Mucosa of stomach (tissue), 1 donor: ENCODE measurements around the gene GSN.
A peak's percentile ranks its signal among the peaks of the same experiment; 100 is the strongest.

ENCODE experiments used
- H3K27me3 ChIP-seq: one replicate; pipeline ENCODE4 v1.7.0; 2013; ENCODE audit warnings: mild to moderate bottlenecking, low read length; ENCODE audit not compliant: control insufficient read depth, insufficient read depth
- H3K36me3 ChIP-seq: one replicate; pipeline ENCODE4 v1.7.0; 2013; ENCODE audit warnings: low read length; ENCODE audit not compliant: control insufficient read depth, insufficient read depth
- H3K4me1 ChIP-seq: one replicate; pipeline ENCODE4 v1.7.0; 2013; ENCODE audit warnings: mild to moderate bottlenecking, low read length; ENCODE audit not compliant: control insufficient read depth, insufficient read depth
- H3K4me3 ChIP-seq: one replicate; pipeline ENCODE4 v1.7.0; 2013; ENCODE audit warnings: low read length
- H3K9ac ChIP-seq: one replicate; pipeline ENCODE4 v1.7.0; 2013; ENCODE audit warnings: mild to moderate bottlenecking, low read length, moderate library complexity
- H3K9me3 ChIP-seq: one replicate; pipeline ENCODE4 v1.7.0; 2013; ENCODE audit warnings: mild to moderate bottlenecking, low read length, moderate library complexity; ENCODE audit not compliant: control insufficient read depth
- donor health status: Pancreatic carcinoma.

The GSN gene

GRCh38 chr9:121296213-121297127 lies 28.5 kb downstream of the GSN start:
- peak overlapping the region; percentile 27 for H3K9ac ChIP-seq
- H3K9me3 ChIP-seq: no peaks in the 10 kb centered on the region
- H3K4me3 ChIP-seq: no peak overlapping the region
- H3K4me1 ChIP-seq: peaks cover 75% of the 10 kb centered on the region
- no peaks in the 10 kb centered on the region for H3K27me3 ChIP-seq
- peaks cover 8% of the 10 kb centered on the region for H3K36me3 ChIP-seq

- Histone ChIP-seq H3K27me3 (no peaks in the 10 kb centered on the region), H3K4me1 (peaks cover 79% of the 10 kb centered on the region), H3K4me3 (no peak overlapping the region), H3K9ac (no peak overlapping the region), H3K36me3 (peaks cover 14% of the 10 kb centered on the region), H3K9me3 (no peaks in the 10 kb centered on the region)
These were observed 29.4 kb downstream of the GSN start for GRCh38 chr9:121297389-121297788.

- Histone ChIP-seq H3K36me3 (peaks cover 19% of the 10 kb centered on the region), H3K9me3 (no peaks in the 10 kb centered on the region), H3K9ac (peak overlapping the region; percentile 60), H3K27me3 (no peaks in the 10 kb centered on the region), H3K4me3 (no peak overlapping the region), H3K4me1 (peaks cover 79% of the 10 kb centered on the region)
These were observed 30.1 kb downstream of the GSN start for GRCh38 chr9:121298016-121298538.

- peaks cover 84% of the 10 kb centered on the region for H3K4me1 ChIP-seq
- H3K4me3 ChIP-seq: no peak overlapping the region
- peak overlapping the region; percentile 60 for H3K9ac ChIP-seq
- no peaks in the 10 kb centered on the region for H3K9me3 ChIP-seq
- no peaks in the 10 kb centered on the region for H3K27me3 ChIP-seq
- peaks cover 27% of the 10 kb centered on the region for H3K36me3 ChIP-seq
These were observed 30.9 kb downstream of the GSN start for GRCh38 chr9:121298689-121299466.

- H3K4me3 ChIP-seq: no peak overlapping the region
- peaks cover 35% of the 10 kb centered on the region for H3K36me3 ChIP-seq
- no peaks in the 10 kb centered on the region for H3K27me3 ChIP-seq
- H3K4me1 ChIP-seq: peaks cover 84% of the 10 kb centered on the region
- H3K9ac ChIP-seq: peak overlapping the region; percentile 73
- H3K9me3 ChIP-seq: no peaks in the 10 kb centered on the region
These were observed 31.7 kb downstream of the GSN start for GRCh38 chr9:121299467-121300282.

- Histone ChIP-seq H3K9me3 (no peaks in the 10 kb centered on the region), H3K36me3 (peaks cover 39% of the 10 kb centered on the region), H3K27me3 (no peaks in the 10 kb centered on the region), H3K9ac (peak overlapping the region; percentile 73), H3K4me1 (peaks cover 84% of the 10 kb centered on the region), H3K4me3 (no peak overlapping the region)
These were observed 32.5 kb downstream of the GSN start for GRCh38 chr9:121300283-121301119.

GRCh38 chr9:121301881-121302286 lies 33.9 kb downstream of the GSN start:
- Histone ChIP-seq H3K36me3 (peaks cover 31% of the 10 kb centered on the region), H3K4me1 (peaks cover 70% of the 10 kb centered on the region), H3K9ac (no peak overlapping the region), H3K4me3 (no peak overlapping the region), H3K27me3 (no peaks in the 10 kb centered on the region), H3K9me3 (no peaks in the 10 kb centered on the region)

- H3K27me3 ChIP-seq: no peaks in the 10 kb centered on the region
- H3K9ac ChIP-seq: no peak overlapping the region
- H3K36me3 ChIP-seq: peaks cover 32% of the 10 kb centered on the region
- H3K9me3 ChIP-seq: no peaks in the 10 kb centered on the region
- H3K4me3 ChIP-seq: no peak overlapping the region
- peaks cover 68% of the 10 kb centered on the region for H3K4me1 ChIP-seq
These were observed 34.4 kb downstream of the GSN start for GRCh38 chr9:121302341-121302740.

- Histone ChIP-seq H3K9ac (no peak overlapping the region), H3K36me3 (peaks cover 36% of the 10 kb centered on the region), H3K4me1 (peaks cover 63% of the 10 kb centered on the region), H3K9me3 (no peaks in the 10 kb centered on the region), H3K27me3 (no peaks in the 10 kb centered on the region), H3K4me3 (no peak overlapping the region)
These were observed 34.8 kb downstream of the GSN start for GRCh38 chr9:121302786-121303185.

- Histone ChIP-seq H3K4me3 (no peak overlapping the region), H3K4me1 (peaks cover 54% of the 10 kb centered on the region), H3K9ac (no peak overlapping the region), H3K9me3 (no peaks in the 10 kb centered on the region), H3K36me3 (peaks cover 43% of the 10 kb centered on the region), H3K27me3 (no peaks in the 10 kb centered on the region)
These were observed 35.8 kb downstream of the GSN start for GRCh38 chr9:121303456-121304451.
